SJCRH30 (cell line): ENCODE measurements around the gene ANKRD6. TPM values are rescaled to one million over a fixed set of nuclear protein-coding genes. Genes with fewer than 3 reads are reported as not detected.

Experiments used
- DNase-seq, 2 experiments: peaks; one replicate each; pipeline ENCODE4 v3.0.0-alpha.2; 2015 to 2020
- H3K27ac ChIP-seq: fragments of 250-450 bp; sonication (Bioruptor Pico); 2 replicates; pipeline ENCODE4 v1.5.1; 2020; ENCODE audit warnings: mild to moderate bottlenecking, moderate library complexity
- H3K27me3 ChIP-seq: fragments of 250-450 bp; sonication (Bioruptor Pico); 2 replicates; pipeline ENCODE4 v1.5.1; 2020; ENCODE audit warnings: mild to moderate bottlenecking, moderate library complexity
- H3K36me3 ChIP-seq: fragments of 250-450 bp; sonication (Bioruptor Pico); 2 replicates; pipeline ENCODE4 v1.5.1; 2020; ENCODE audit warnings: mild to moderate bottlenecking, moderate library complexity
- H3K4me1 ChIP-seq: fragments of 250-450 bp; sonication (Bioruptor Pico); 2 replicates; pipeline ENCODE4 v1.5.1; 2020; ENCODE audit warnings: mild to moderate bottlenecking, moderate library complexity
- H3K4me3 ChIP-seq: fragments of 250-450 bp; sonication (Bioruptor Pico); 2 replicates; pipeline ENCODE4 v1.5.1; 2020; ENCODE audit warnings: mild to moderate bottlenecking, moderate library complexity
- H3K9me3 ChIP-seq: fragments of 250-450 bp; sonication (Bioruptor Pico); replicated peaks from 2 replicates; pipeline ENCODE4 v1.5.1; 2020; ENCODE audit warnings: mild to moderate bottlenecking, moderate library complexity
- total RNA-seq: library from RNA; depleted of rRNA; stranded (reverse); fragments of >200 nt; shearing (Covaris generic); gene quantifications from 2 replicates; pipeline ENCODE4 v1.2.3, GENCODE V29; 2014

ANKRD6 gene
- total RNA-seq, 1 experiment from 2014 or later: 0.73 TPM

- Histone ChIP-seq H3K4me3 (peak overlapping the region; percentile 84), H3K27ac (peak overlapping the region; percentile 89; the same call in 1 of the 2 replicates), H3K4me1 (peaks cover 6% of the 10 kb centered on the region; the same call in 1 of the 2 replicates), H3K27me3 (no peaks in the 10 kb centered on the region), H3K36me3 (no peaks in the 10 kb centered on the region), H3K9me3 (no peaks in the 10 kb centered on the region)
- DNase-seq: peak; percentile 21 to 40
Measured at GRCh38 chr6:89409461-89410035, 23.4 kb upstream of the ANKRD6 start.

GRCh38 chr6:89410231-89410761 lies 22.7 kb upstream of the ANKRD6 start:
- DNase-seq: peak in 1 of 2 experiments; percentile 26
- peak overlapping the region; percentile 84 for H3K4me3 ChIP-seq
- H3K4me1 ChIP-seq: peaks cover 6% of the 10 kb centered on the region; the same call in 1 of the 2 replicates
- no peaks in the 10 kb centered on the region for H3K36me3 ChIP-seq
- no peaks in the 10 kb centered on the region for H3K27me3 ChIP-seq
- H3K9me3 ChIP-seq: no peaks in the 10 kb centered on the region
- peak overlapping the region; percentile 89 for H3K27ac ChIP-seq

- Histone ChIP-seq H3K4me3 (peak overlapping the region; percentile 84), H3K27me3 (no peaks in the 10 kb centered on the region)
Measured at GRCh38 chr6:89410788-89411144, 22.2 kb upstream of the ANKRD6 start.

GRCh38 chr6:89411145-89412070 lies 21.5 kb upstream of the ANKRD6 start:
- H3K27me3 ChIP-seq: no peaks in the 10 kb centered on the region
- peak overlapping the region; percentile 89 for H3K27ac ChIP-seq
- H3K4me1 ChIP-seq: peaks cover 6% of the 10 kb centered on the region; the same call in 1 of the 2 replicates
- no peaks in the 10 kb centered on the region for H3K36me3 ChIP-seq
- H3K4me3 ChIP-seq: peak overlapping the region; percentile 84
- peak; percentile 84 to 86 for DNase-seq
- no peaks in the 10 kb centered on the region for H3K9me3 ChIP-seq

More at GRCh38 chr6:89410788-89411144, 22.2 kb upstream of the ANKRD6 start:
- DNase-seq: no peak
- peak overlapping the region; percentile 89 for H3K27ac ChIP-seq
- peaks cover 6% of the 10 kb centered on the region; the same call in 1 of the 2 replicates for H3K4me1 ChIP-seq
- H3K9me3 ChIP-seq: no peaks in the 10 kb centered on the region
- H3K36me3 ChIP-seq: no peaks in the 10 kb centered on the region

- Histone ChIP-seq H3K9me3 (no peaks in the 10 kb centered on the region), H3K4me3 (peak within 1 kb of the TSS; percentile 84), H3K27me3 (no peaks in the 10 kb centered on the region), H3K27ac (peak within 1 kb of the TSS; percentile 89), H3K4me1 (peaks cover 6% of the 10 kb centered on the region; the same call in 1 of the 2 replicates), H3K36me3 (no peaks in the 10 kb centered on the region)
- DNase-seq: peak; percentile 77
Measured at GRCh38 chr6:89412071-89413005, 20.6 kb upstream of the ANKRD6 start, which contains the start of gene RRAGD. Gene RRAGD, minus strand, starts transcription at chr6:89412273. Its CDS starts 280 bp downstream, at chr6:89411993.

- H3K27me3 ChIP-seq: no peaks in the 10 kb centered on the region
- H3K4me1 ChIP-seq: peaks cover 6% of the 10 kb centered on the region; the same call in 1 of the 2 replicates
- no peak overlapping the region; the same call in 1 of the 2 replicates for H3K27ac ChIP-seq
- H3K4me3 ChIP-seq: peak overlapping the region; percentile 84
- DNase-seq: no peak
- no peaks in the 10 kb centered on the region for H3K36me3 ChIP-seq
- H3K9me3 ChIP-seq: no peaks in the 10 kb centered on the region
Measured at GRCh38 chr6:89413006-89413400, 19.9 kb upstream of the ANKRD6 start.

- peak; percentile 19 to 38 for DNase-seq
- Histone ChIP-seq H3K27me3 (no peaks in the 10 kb centered on the region), H3K4me3 (no peak overlapping the region)
Measured at GRCh38 chr6:89414215-89414614, 18.7 kb upstream of the ANKRD6 start.

GRCh38 chr6:89415185-89415584 lies 17.8 kb upstream of the ANKRD6 start:
- no peaks in the 10 kb centered on the region for H3K27me3 ChIP-seq
- H3K27ac ChIP-seq: no peak overlapping the region
- no peak overlapping the region for H3K4me3 ChIP-seq
- no peak for DNase-seq
- H3K4me1 ChIP-seq: no peaks in the 10 kb centered on the region
- no peaks in the 10 kb centered on the region for H3K36me3 ChIP-seq
- H3K9me3 ChIP-seq: no peaks in the 10 kb centered on the region

More at GRCh38 chr6:89414215-89414614, 18.7 kb upstream of the ANKRD6 start:
- Histone ChIP-seq H3K4me1 (peaks cover 5% of the 10 kb centered on the region; the same call in 1 of the 2 replicates), H3K9me3 (no peaks in the 10 kb centered on the region), H3K27ac (no peak overlapping the region), H3K36me3 (no peaks in the 10 kb centered on the region)

- Histone ChIP-seq H3K9me3 (no peaks in the 10 kb centered on the region), H3K27ac (no peak overlapping the region)
Measured at GRCh38 chr6:89416796-89417195, 16.2 kb upstream of the ANKRD6 start.

GRCh38 chr6:89430201-89430962 lies 2.6 kb upstream of the ANKRD6 start:
- H3K4me3 ChIP-seq: no peak overlapping the region
- H3K27me3 ChIP-seq: no peaks in the 10 kb centered on the region
- no peaks in the 10 kb centered on the region for H3K36me3 ChIP-seq
- no peak for DNase-seq
- H3K4me1 ChIP-seq: no peaks in the 10 kb centered on the region
- no peak overlapping the region for H3K27ac ChIP-seq
- H3K9me3 ChIP-seq: no peaks in the 10 kb centered on the region

More at GRCh38 chr6:89416796-89417195, 16.2 kb upstream of the ANKRD6 start:
- H3K36me3 ChIP-seq: no peaks in the 10 kb centered on the region
- no peaks in the 10 kb centered on the region for H3K27me3 ChIP-seq
- H3K4me1 ChIP-seq: 0 out of 2 replicates have a peak, but pooled peaks cover 5% of the 10 kb centered on the region
- H3K4me3 ChIP-seq: no peak overlapping the region
- no peak for DNase-seq

- peak overlapping the region; percentile 31 for H3K4me3 ChIP-seq
- peaks cover 7% of the 10 kb centered on the region; the same call in 1 of the 2 replicates for H3K4me1 ChIP-seq
- no peaks in the 10 kb centered on the region for H3K9me3 ChIP-seq
- no peak overlapping the region for H3K27ac ChIP-seq
- DNase-seq: no peak
- no peaks in the 10 kb centered on the region for H3K36me3 ChIP-seq
- no peaks in the 10 kb centered on the region for H3K27me3 ChIP-seq
Measured at GRCh38 chr6:89433252-89434149, 549 bp downstream of the ANKRD6 start.

GRCh38 chr6:89434150-89434499 lies 1.2 kb downstream of the ANKRD6 start:
- H3K4me3 ChIP-seq: no peak overlapping the region
- no peaks in the 10 kb centered on the region for H3K27me3 ChIP-seq
- H3K27ac ChIP-seq: no peak overlapping the region
- no peak for DNase-seq
- H3K36me3 ChIP-seq: no peaks in the 10 kb centered on the region
- peaks cover 7% of the 10 kb centered on the region; the same call in 1 of the 2 replicates for H3K4me1 ChIP-seq
- no peaks in the 10 kb centered on the region for H3K9me3 ChIP-seq
